Stomach (tissue), 4 donors: ENCODE measurements around the gene CERKL.

Experiments used
- EP300 ChIP-seq: sonication (generic); formaldehyde crosslinking; IDR thresholded peaks from one replicate; pipeline ENCODE4 v1.6.1; 2017; ENCODE audit warnings: antibody characterized with exemption
- POLR2A ChIP-seq, 4 donors: fragments of 450-650 bp; IDR thresholded peaks; one replicate each; pipeline ENCODE4 v1.6.1; 2016; ENCODE audit warnings: antibody characterized with exemption in 4 of 4, control low read depth in 2 of 4, mild to moderate bottlenecking in 1 of 4, moderate library complexity in 1 of 4
- TF ChIP-seq, protein P1 (sequence below), 7 experiments: fragments of 450-650 bp in 4 of 7; fragments of 200-600 bp in 3 of 7; sonication (generic) in 3 of 7; IDR thresholded peaks; one replicate each; pipeline ENCODE4 v1.5.1; 2016 to 2019; ENCODE audit warnings: antibody characterized with exemption in 7 of 7, control low read depth in 2 of 7, mild to moderate bottlenecking in 1 of 7

DNA sequence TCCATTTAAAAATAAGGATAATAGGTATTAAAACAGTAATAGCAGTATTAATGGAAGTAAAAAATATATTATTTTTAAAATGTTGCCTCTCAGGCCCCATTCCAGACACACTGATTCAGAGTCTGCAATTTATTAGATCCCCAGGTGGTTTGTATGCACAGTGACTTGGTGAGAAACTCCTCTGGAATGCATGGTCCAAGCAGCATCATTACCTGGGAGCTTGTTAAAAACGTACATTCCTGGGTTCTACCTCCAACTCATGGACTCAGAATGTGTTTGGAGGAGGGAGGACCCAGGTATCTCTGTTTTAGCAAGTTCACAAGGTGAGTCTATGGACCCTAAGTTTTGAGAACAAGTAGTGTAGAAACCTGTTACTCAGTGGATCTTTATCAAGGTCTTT is 104.1 kb downstream of the CERKL start:
- TF ChIP-seq, protein P1, sequence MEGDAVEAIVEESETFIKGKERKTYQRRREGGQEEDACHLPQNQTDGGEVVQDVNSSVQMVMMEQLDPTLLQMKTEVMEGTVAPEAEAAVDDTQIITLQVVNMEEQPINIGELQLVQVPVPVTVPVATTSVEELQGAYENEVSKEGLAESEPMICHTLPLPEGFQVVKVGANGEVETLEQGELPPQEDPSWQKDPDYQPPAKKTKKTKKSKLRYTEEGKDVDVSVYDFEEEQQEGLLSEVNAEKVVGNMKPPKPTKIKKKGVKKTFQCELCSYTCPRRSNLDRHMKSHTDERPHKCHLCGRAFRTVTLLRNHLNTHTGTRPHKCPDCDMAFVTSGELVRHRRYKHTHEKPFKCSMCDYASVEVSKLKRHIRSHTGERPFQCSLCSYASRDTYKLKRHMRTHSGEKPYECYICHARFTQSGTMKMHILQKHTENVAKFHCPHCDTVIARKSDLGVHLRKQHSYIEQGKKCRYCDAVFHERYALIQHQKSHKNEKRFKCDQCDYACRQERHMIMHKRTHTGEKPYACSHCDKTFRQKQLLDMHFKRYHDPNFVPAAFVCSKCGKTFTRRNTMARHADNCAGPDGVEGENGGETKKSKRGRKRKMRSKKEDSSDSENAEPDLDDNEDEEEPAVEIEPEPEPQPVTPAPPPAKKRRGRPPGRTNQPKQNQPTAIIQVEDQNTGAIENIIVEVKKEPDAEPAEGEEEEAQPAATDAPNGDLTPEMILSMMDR (IDR thresholded peaks at IDR 0.05) = no peak
- no peak for TF ChIP-seq EP300
- no peak for TF ChIP-seq POLR2A (IDR thresholded peaks at IDR 0.05)
